Measurements from ENCODE around the gene PPP3CA.

- TF ChIP-seq CTCF (IDR thresholded peaks at IDR 0.05): no peak
- TF ChIP-seq EP300 (IDR thresholded peaks at IDR 0.05): no peak
Observed at GRCh38 chr4:101156619-101157310, 190.6 kb downstream of the PPP3CA start.

Measured in tibial nerve (tissue), 4 donors.